ENCODE measurements around the gene GIMAP6.

DNA sequence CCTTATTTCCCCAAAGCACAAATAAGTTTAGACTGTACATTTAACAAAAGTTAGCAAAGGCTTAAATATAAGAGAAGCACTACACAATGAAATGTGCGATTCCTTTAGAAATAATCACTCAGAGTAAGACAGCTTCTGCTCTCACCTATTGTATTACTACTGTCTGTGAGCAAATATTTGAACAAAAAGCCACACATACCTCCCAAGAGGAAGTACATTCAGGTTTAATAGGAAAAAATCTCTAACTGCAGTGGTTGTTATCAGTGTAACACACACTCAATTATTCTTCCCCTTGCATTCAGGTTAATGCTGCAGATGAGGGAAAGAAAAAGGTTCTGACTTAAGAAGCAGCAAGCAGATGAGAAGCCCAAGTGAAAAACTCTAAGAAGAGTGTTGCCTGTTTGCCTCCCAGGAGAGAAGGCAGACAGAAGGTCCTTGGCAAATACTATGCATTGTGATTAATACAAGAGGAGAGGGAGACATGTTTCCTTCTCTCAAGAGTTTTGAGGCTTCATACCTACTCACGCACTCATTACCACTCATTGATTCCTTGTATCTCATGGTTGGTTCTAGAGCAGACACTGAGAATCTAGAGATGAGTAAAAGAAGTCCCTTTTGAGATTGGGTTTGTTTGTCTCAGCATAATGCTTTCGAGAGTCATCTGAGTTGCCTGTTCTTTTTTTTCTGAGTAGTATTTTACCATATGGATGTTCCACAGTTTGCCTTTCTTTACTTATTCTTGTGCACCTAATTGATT lies 51.4 kb downstream of the GIMAP6 start:
- TF ChIP-seq, protein P1, sequence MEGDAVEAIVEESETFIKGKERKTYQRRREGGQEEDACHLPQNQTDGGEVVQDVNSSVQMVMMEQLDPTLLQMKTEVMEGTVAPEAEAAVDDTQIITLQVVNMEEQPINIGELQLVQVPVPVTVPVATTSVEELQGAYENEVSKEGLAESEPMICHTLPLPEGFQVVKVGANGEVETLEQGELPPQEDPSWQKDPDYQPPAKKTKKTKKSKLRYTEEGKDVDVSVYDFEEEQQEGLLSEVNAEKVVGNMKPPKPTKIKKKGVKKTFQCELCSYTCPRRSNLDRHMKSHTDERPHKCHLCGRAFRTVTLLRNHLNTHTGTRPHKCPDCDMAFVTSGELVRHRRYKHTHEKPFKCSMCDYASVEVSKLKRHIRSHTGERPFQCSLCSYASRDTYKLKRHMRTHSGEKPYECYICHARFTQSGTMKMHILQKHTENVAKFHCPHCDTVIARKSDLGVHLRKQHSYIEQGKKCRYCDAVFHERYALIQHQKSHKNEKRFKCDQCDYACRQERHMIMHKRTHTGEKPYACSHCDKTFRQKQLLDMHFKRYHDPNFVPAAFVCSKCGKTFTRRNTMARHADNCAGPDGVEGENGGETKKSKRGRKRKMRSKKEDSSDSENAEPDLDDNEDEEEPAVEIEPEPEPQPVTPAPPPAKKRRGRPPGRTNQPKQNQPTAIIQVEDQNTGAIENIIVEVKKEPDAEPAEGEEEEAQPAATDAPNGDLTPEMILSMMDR (IDR thresholded peaks at IDR 0.05; ENCODE audit: insufficient read depth, low read length, poor library complexity, severe bottlenecking), result no peak
- TF ChIP-seq EZH2phosphoT487 (conservative IDR thresholded peaks at IDR 0.05; ENCODE audit: low read length), result no peak

Data from SU-DHL-6 (cell line).